Uterus (tissue), 2 donors: ENCODE data around the gene KMT2E.
"Not testable (repeated sequence)": the region's sequence is repeated elsewhere in the genome, so short reads cannot be mapped to it uniquely, and the experiment has no call there.

Source experiments
- POLR2A ChIP-seq, 2 donors: fragments of 450-650 bp; IDR thresholded peaks; one replicate each; pipeline ENCODE4 v1.6.1; 2016; ENCODE audit warnings: antibody characterized with exemption in 2 of 2, mild to moderate bottlenecking in 1 of 2, moderate library complexity in 1 of 2
- TF ChIP-seq, protein P1 (sequence below), 4 experiments: fragments of 200-600 bp in 2 of 4; fragments of 450-650 bp in 2 of 4; sonication (generic) in 2 of 4; IDR thresholded peaks; one replicate each; pipeline ENCODE4 v1.5.1; 2016 to 2019; ENCODE audit warnings: antibody characterized with exemption in 4 of 4, mild to moderate bottlenecking in 2 of 4, moderate library complexity in 1 of 4

DNA sequence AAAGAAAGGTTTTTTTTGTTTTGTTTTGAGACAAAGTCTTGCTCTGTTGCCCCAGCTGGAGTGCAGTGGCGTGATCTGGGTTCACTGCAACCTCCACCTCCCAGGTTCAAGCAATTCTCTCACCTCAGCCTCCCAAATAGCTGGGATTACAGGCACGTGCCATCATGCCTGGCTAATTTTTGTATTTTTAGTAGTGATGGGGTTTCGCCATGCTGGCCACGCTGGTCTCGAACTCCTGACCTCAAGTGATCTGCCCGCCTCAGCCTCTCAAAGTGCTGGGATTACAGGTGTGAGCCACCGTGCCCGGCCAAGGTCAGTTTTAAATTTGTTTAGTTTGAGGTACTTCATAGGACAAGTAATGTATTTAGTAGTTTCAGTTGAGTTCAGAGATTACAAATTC lies 9.0 kb upstream of the KMT2E start:
- TF ChIP-seq POLR2A (IDR thresholded peaks at IDR 0.05), result not testable (repeated sequence)
- TF ChIP-seq, protein P1, sequence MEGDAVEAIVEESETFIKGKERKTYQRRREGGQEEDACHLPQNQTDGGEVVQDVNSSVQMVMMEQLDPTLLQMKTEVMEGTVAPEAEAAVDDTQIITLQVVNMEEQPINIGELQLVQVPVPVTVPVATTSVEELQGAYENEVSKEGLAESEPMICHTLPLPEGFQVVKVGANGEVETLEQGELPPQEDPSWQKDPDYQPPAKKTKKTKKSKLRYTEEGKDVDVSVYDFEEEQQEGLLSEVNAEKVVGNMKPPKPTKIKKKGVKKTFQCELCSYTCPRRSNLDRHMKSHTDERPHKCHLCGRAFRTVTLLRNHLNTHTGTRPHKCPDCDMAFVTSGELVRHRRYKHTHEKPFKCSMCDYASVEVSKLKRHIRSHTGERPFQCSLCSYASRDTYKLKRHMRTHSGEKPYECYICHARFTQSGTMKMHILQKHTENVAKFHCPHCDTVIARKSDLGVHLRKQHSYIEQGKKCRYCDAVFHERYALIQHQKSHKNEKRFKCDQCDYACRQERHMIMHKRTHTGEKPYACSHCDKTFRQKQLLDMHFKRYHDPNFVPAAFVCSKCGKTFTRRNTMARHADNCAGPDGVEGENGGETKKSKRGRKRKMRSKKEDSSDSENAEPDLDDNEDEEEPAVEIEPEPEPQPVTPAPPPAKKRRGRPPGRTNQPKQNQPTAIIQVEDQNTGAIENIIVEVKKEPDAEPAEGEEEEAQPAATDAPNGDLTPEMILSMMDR (IDR thresholded peaks at IDR 0.05), result not testable (repeated sequence)
